HAP-1 (cell line): ENCODE data around the gene TMEM243.

Source experiments
- DNase-seq, 2 experiments: peaks; one replicate each; pipeline ENCODE4 v3.0.0-alpha.2; 2016 to 2020; ENCODE audit warnings: low spot score in 2 of 2
- H3K27me3 ChIP-seq: fragments of 250-450 bp; sonication (Bioruptor Pico); 2 replicates; pipeline ENCODE4 v1.5.1; 2020; ENCODE audit warnings: low read depth, mild to moderate bottlenecking, moderate library complexity
- H3K36me3 ChIP-seq: fragments of 250-450 bp; sonication (Bioruptor Pico); replicated peaks from 2 replicates; pipeline ENCODE4 v1.5.1; 2020; ENCODE audit warnings: mild to moderate bottlenecking
- H3K4me1 ChIP-seq: fragments of 250-450 bp; sonication (Bioruptor Pico); 2 replicates; pipeline ENCODE4 v1.5.1; 2020; ENCODE audit warnings: mild to moderate bottlenecking
- H3K4me3 ChIP-seq: fragments of 250-450 bp; sonication (Bioruptor Pico); 2 replicates; pipeline ENCODE4 v1.5.1; 2020; ENCODE audit warnings: mild to moderate bottlenecking, moderate library complexity
- H3K9me3 ChIP-seq: fragments of 250-450 bp; sonication (Bioruptor Pico); 2 replicates; pipeline ENCODE4 v1.5.1; 2020; ENCODE audit warnings: mild to moderate bottlenecking, moderate library complexity
- in situ Hi-C: fragments of 300-500 bp; cut with MboI; formaldehyde crosslinking; loops from 3 replicates; pipeline ENCODE4 v1.14.3; 2020; ENCODE audit warnings: low sequenced_read_pairs, inconsistent platforms, mixed read lengths

Gene TMEM243

GRCh38 chr7:87146740-87147386, 72.7 kb downstream of the TMEM243 start:
- DNase-seq = no peak
- in situ Hi-C loops = loop anchor here (25.0 kb wide), 1 partner anchor 210 kb away; no protein-coding TSS in a partner anchor
- no peaks in the 10 kb centered on the region for H3K9me3 ChIP-seq
- H3K36me3 ChIP-seq = no peaks in the 10 kb centered on the region
- no peaks in the 10 kb centered on the region for H3K4me1 ChIP-seq
- no peak overlapping the region for H3K4me3 ChIP-seq
- no peaks in the 10 kb centered on the region; the same call in 1 of the 2 replicates for H3K27me3 ChIP-seq
